Islet precursor cell (in vitro differentiated cells): Measurements from ENCODE around the gene NTN1.

Source experiments
- DNase-seq: peaks from one replicate; pipeline ENCODE4 v3.0.0-alpha.2; 2018

The NTN1 gene

DNA sequence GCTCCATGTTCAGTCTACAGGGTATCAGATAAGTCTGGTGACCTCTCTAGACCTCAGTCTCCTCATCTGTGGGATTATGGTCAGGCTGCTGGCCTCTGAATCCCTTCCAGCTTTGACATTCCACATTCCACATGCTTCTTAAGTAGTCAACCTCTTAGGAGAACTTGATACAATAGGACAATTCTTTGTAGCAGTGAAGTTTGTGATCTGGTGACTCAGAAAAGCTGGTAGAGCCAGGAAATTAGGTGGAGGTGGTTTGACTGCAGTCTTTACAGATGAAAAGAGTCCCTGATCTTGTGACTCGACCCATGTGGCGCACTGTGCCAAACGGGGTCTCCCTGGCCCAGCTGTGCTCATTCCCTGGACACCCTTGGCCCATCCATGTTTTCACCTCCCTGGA is 147.8 kb downstream of the NTN1 start:
- no peak for DNase-seq

DNA sequence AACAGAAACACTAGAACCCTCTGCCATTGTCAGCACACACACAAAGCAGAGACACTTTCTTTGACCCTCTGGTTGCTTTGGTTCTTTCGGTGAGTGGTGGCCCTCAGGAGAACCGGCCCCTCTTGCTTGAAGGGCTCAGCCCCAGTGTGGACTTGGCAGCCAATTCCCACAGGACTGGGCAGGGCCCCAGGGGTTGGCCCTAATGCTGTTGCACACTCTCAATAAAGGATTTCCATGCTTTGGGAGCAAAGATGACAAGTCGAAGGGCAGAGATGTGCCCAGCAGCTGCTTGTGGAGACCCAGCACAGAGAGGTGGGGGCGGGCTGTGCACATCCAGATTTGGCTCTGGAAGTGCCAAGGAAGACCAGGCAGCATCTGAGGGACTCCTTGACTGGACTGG is 149.0 kb downstream of the NTN1 start:
- no peak for DNase-seq

DNA sequence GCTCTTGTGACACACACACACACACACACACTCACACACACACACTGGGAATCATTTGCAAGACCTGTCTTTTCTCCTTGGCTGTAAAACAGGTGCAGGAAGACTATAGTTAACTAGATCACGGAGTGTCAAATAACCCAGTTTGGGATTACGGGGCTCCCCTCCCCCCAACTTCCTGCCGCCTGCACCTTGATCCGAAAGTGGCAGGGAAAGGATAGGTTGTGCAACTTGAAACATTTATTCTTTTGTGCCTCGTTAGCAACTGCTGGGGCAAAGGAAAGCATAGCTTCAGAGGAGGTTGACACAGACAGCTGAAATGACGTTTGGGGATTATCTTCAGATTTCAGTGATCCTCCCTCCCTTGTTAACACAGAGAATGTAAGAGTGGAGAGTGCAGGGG is 149.5 kb downstream of the NTN1 start:
- DNase-seq = no peak

DNA sequence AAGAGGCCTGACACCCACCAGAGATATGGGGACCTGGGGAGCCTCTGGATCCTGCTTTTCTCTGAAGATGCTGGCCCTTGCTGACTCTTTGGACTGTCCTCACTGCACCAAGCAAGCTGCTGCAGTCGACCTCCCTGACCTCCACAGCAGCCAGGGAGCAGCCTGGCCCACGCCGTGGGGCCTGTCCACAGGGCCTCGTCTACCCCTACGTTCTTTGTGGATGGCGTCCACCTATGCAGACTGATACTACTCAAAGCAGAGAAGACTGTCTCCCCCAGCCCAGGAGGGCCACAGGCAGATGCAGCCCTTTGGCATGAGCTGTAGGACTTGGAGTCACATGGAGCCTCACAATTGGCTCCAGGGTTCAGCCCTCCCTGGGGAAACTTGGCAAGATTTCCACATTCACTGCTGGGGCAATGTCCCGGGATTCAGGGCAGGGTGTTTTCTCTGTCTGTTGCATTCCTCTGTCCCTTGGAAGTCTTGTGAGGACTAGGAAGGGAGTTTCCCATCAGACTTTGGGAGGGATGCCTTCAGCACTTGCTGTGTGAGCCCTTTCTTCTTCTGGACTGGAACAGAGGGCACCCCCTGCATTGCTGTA is 152.2 kb downstream of the NTN1 start:
- DNase-seq = no peak

DNA sequence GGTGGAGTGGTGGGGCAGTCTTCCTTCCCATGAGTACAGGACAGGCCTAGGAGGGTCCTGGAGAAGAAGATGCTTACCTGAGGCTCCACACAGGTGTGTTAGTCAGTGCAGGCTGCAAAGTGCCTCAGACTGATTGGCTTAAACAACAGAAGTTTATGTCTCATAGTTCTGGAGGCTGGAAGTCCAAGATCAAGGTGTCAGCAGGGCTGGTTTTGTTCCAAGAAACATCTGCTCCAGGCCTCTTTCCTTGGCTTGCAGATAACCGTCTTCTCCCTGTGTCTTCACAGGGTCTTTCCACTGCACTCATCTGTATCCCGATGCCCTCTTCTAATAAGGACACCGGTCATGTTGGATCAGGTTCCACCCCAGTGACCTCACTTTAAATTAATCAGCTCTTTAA is 153.0 kb downstream of the NTN1 start:
- no peak for DNase-seq

DNA sequence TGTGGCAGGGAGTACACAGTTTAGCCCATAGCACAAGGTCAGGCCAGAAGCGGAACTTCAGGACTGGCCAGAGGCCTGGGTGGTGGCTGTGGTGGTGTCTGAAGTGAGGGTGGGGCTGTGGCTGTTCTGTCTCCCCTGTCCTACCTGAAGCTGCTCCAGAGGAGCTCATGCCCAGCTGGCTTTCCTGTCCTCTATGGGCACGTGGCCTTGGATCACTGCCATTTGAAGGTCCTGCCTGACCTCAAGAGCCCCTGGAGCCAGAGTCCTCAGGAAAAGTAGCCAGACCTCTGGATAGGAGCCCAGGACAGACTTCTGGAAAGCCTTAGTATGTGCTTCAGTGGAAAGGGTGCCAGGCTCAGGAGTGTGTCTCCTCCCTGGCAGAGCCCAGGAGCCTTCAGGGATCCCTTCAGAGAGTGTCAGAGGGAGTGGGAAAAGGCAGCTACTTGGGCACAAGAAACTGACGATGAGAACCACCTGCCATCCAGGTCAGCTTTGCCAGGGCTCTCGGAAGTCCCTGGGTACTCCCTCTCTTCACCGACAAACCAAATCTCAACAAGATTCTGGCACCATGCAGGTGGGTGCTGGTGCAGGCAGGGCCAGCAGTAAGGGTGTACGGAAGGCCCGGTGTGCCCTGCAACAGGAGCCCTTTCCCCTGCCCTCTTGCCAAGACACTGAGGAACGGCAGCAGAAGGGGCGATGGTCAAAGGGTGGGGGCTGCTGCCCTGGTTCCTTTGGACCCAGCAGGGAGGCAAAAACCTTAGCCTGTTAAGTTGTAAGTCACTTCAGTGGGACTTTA is 153.7 kb downstream of the NTN1 start:
- DNase-seq = no peak

DNA sequence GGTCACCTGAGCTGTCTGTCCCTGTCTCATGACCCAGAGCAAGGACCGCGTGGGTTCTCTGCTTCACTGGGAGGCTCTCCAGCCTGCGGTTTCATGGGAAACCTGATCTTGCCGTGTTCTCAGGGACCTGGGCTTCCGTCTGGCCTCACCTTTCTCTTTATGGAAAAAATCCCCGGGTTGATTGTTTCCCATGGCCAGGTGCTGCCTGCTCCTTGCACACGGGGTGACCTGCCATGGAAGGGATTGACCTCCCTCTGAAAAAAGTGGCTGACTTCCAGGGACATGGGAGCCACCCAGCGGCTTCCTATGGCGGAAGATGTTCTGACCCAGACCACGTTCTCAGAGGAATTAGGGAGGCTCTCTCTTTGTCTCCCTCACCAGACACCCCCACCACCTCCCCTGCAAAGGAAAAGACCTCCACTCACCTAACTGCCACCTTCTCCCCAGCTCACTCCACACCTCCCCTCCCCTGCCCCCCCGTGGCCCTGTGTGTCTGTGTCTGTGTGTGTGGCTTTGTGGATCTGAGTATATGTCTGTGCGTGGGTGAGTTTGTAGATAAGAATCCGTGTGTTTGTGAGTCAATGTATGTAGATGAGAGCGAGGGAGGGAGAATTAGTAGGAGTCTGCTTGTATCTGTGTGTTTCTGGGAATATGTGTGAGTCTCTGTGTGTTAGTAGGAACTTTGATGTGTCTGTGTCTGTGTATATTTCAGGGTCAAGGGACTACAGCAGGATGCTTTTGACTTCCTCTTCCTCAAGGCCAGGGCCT is 154.6 kb downstream of the NTN1 start:
- DNase-seq = no peak

DNA sequence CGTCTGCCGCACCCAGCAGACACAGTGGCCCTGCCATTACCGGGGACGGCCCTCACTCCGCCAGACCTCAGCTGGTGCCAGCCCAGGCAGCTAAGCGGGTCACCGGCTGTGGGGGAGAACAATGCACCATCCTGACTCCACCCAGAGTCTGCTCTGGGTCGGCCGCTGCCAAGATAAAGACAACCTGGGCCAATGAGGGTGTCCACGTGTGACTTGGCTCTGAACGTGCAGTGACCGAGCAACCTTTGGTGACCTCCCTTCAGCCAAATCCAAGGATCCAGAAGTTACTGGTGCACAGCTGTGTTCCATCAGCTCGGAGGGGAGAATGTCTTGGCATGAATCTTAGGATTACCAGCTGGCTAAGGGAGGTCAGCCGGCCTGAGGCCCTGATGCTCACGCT is 155.9 kb downstream of the NTN1 start:
- no peak for DNase-seq

DNA sequence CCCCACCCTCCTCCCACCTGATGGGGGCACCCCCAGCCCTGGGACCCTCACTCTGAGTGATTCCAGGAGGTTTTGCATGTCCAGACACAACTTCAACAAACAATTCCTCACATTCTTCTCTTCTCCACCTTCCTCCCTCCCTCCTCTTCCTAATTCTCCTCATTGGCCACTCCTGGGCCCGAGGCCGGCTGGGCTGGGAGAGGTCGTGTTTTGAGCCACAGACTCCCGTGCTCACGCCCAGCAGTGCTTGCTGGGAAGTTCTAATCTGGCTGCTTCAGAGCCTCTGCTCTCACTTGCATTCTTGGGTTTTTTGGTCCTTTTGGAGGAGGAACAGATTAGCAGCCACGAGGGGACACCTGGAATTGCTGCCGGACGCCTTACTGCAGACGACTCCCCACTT is 157.0 kb downstream of the NTN1 start:
- peak; percentile 76 for DNase-seq

DNA sequence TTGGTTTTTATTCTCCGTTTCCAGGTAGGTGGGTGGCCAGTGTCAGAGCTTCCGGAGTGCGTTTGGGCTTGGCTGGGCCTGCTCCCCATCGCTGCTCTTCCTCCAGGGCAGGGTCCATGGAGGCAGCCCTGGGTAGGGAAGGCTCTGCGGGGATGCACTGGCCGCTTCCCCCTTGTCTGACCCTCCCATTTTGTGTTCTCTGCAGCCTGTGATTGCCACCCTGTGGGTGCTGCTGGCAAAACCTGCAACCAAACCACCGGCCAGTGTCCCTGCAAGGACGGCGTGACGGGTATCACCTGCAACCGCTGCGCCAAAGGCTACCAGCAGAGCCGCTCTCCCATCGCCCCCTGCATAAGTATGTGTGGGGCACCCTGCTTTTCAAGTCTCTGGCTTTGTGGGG is 158.3 kb downstream of the NTN1 start:
- DNase-seq = no peak

DNA sequence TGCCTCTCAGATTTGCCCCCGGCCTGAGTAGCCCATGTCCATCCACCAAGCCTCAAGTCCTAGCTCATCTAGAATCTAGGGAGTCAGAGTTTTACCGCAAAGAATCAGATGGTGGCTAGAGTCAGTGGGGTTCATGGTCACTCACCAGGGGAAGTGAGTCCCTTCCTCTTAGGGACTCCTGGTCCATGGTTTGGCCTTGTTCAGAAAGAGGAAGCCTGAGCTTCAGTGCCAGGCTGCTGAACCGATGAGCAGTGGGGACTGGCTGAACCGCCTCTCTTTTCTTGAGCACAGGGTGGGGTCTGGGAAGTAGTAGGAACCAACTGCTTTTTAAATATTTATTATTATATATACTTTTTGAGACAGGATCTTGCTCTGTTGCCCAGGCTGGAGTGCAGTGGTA is 160.3 kb downstream of the NTN1 start:
- no peak for DNase-seq

DNA sequence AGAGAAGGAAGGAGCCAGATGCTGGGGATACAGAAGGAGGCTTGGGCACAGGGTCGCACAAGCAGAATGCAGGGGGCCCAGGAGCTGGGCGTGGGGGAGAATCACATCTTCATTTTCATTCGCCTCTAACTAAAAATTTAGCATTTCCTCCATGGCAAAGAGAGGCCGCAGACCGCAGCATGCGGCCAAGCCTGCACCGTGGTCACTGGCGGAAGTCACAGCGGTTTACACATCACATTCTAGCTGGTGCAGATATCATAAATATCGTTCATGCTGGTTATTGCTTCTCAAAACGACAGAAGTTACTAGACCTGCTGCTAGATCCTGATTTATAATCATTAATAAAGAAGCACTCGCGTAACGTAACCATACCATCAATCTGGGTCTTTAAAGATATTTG is 162.0 kb downstream of the NTN1 start:
- DNase-seq = no peak

DNA sequence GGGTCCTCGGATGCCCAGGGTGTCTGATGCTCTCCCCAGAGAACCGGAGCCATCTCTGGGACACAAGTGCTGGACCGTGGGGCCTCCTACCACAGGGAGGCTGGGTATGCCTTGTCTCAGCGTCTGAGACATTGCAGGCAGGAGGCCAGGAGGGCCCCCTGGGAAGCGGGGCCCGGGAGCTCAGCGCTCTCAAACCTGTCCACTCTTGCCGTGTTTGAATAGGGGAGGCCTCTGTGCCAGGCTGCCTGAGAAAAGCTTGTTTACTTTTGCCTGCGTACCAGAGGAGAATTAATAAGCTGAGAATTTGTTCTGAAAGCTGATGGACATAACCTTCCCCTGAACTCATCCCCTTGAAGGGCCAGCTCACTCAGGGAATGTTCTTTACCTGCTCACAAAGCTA is 163.8 kb downstream of the NTN1 start:
- no peak for DNase-seq

DNA sequence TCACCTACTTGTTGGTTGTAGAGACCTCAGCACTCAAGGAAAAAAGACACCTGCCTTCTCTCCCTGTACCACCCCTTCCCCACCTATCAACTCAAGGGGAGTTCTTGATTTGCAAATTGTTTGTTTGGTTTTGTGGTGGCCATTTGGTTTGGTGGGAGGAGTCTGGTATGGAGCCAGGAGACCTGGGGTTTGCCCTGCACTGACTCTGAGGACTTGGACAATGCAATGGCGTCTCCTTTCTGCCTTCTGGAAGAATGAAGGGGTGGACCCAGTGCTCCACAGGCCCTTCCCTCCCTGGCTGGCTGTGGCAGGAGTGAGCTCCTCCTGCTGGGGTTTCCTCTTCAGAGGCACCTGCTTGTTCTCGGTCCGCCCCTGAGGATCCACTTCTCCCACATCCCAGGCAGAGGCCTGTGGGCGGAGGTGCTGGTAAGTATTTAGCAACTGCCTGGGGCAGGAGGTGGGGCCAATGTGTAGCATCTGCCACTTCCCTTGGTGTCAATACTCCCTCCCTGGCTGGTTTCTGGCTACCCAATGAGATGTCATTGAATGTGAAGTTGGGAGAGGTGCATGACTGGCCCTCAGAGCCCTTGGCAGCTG is 164.5 kb downstream of the NTN1 start:
- no peak for DNase-seq

DNA sequence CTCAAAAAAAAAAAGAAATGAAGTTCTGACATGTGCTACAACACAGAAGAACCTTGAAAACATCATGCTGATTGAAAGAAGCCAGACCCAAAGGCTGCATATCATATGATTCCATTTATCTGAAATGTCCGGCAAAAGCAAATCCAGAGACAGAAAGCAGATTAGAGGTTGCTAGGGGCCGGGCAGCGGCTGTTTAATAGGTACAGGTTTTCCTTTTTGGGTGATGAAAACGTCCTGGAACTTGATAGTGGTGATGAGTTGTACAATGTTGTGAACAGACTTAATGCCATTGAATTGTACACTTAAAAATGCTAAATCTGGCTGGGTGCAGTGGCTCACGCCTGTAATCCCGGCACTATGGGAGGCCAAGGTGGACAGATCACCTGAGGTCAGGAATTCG is 166.5 kb downstream of the NTN1 start:
- DNase-seq = no peak

DNA sequence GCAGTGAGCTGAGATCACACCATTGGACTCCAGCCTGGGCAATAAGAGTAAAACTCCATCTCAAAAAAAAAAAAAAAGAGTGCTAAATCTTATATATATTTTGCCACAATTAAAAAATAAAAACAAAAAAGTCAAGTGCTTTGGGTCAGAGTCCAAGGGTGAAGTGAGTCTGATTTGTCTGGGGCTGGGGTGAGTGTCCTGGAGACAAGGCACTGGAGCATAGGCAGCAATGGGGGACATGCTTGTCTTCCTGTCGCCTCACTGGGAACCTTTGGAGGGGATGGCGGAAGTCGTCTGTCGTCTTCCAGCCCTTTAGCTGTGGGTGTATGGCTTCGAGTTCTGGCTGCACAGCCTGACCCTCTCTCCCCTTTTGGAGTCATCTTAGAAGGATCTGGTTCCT is 167.1 kb downstream of the NTN1 start:
- no peak for DNase-seq

DNA sequence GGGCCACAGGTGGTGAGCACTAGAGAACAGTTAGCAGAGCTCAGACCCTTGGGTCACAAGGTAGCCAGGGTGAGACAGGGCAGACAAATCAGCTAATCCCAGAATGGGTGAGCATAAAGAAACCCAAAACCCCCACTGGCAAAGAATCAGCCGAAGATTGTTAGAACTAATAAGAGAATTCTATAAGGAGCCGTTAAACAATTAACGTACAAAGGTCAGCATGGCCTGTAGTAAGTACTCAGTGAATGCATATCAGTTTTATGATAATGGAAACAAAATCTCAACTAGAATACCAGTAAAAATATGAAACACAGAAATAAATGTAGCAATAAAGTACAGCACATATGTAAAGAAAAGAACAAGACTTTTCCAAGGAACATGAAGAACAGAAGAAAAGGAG is 168.6 kb downstream of the NTN1 start:
- no peak for DNase-seq

DNA sequence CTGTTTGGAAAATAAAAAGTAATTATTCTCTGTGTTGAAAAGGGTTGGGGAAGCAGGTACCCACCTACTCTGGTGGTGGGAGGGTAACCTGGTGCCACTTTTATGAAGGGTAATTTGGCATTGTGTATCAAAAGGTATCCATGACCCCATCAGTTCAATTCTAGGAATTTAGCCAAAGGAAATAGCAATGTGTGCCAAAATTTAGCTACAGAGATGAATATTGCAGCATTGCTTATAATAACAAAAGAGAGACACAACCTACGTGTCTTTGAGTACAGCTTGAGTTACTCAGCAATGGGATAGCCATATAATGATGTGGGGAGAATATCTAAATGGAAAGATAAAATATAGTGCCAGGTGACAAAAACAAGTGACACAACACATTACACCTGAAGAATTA is 170.7 kb downstream of the NTN1 start:
- no peak for DNase-seq

DNA sequence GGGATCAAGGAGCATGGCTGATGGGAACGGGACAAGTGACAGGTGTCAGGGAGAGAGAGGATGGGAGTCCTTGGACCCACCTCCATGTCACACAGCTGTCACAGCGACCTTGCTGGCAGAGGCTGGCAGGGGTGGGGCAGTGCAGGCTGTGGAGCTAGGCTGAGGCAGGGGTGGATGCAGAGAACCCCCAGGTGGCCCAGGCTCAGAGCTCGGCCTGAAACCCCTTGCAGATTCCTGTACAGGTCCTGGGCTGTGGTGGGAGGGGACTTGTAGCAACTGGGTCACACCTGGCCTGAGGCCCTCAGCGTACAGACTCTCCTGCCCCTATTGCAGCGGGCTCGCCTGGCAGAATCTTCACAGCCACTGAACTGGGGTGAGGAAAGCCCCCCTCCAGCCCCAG is 174.1 kb downstream of the NTN1 start:
- DNase-seq = no peak

DNA sequence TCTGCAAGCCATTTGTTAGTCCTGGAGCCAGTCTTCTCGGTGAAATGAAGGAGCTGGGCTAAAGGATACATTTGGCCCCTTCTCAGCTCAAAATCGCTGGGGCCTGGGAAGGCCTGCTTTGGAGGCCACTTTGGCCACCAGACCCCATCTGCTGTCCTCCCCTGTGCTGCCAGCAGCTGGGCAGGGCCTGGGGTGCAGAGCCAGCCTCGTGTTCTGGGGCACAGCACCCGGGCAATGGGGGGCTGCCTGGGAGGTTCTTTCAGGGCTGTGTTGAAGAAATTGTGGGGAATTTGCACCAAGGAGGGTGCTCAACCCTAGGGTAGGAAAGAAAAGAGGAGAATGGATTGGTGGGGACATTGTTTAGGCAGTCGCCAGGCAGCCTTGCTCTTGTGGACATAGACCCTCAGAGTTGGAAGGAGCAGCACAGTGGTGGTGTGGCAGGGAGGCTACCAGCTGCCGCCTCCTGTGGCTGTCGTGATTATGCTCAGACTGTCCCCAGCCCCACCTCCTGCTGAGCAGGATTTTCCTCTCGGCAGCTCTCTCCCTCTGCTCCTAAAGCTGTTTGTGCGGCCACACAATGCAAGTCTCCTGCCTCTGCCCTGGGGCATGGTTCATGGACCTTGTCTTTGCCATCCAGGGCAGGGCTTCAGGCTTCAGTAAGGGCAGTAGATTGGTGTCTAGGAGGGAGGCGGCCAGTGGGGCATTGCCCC is 174.8 kb downstream of the NTN1 start:
- DNase-seq = peak; percentile 93

DNA sequence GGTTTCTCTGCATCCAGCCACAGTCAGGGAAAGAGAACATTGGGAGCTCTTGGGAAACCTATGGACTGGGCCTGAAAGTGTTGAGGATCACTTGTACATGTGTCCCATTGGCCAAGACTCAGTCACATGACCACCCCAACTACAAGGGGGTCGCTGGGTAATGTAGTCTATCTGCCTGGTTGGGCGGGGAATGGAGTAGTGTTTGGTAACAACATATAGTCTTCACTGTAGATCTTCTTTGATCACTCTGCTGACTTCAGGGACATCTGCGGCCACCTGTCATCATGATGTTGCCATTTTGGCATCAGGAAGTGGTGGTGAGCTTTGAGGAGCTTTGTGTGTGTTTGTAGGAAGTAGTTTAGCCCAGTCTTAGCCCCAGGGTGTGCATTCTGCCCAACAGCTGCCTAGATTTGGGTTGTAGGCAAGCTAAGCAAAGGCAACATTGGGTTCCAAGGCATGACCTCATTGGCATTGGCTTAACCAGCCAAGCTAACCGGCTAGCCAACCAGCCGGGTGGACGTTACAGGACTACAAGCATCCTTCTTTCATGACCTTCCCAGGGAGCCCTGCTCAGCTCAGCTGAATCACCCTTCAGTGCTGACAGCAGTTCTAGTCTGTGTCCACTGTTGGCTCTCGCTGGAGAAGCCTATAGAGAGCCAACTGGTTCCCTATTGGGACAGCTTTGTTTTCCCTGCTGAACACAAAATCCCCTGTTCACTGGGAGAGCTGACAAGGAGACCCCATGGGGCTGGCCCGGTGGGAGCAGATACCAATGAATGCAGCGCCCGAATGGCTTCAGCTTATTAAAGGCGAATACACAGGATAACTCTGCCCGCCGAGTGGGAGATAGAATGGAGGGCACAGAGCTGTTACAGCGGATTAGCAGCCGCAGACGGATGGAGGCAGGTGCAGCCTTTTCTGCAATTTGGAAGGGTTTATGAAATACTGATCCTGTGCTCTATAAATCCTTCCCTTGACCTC is 178.6 kb downstream of the NTN1 start:
- no peak for DNase-seq
